ENCODE results near the gene ZW10.

The ZW10 gene

DNA sequence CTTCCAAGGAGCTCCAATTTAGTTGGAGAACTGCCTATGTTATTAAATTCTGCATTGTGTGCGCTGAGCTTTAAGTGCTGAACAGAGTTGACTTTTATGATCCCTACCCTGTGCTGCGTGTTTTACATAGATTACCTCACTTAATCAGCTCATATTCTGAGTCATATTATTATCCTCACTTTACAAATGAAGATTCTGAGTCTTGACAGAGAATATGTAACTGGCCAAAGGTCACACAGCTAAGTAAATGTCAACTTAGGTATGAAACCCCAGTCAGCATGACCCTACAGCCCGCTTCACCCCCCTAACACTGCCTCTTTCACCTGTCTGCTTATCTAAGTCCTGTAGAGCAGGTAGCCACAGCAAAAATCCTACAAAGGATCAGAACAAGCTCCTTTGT is 47.6 kb downstream of the ZW10 start:
- Histone ChIP-seq H3K4me1 (ENCODE audit: insufficient read depth, low read length) (no peaks in the 10 kb centered on the region), H3K27ac (ENCODE audit: low read length) (no peak overlapping the region), H3K79me2 (ENCODE audit: insufficient read depth, low read length) (no peaks in the 10 kb centered on the region), H4K20me1 (ENCODE audit: insufficient read depth, low read length) (no peaks in the 10 kb centered on the region), H2AFZ (ENCODE audit: low read depth, low read length) (no peak overlapping the region), H3K4me2 (ENCODE audit: insufficient read depth, low read length) (no peak overlapping the region), H3K9ac (ENCODE audit: low read depth, low read length) (no peak overlapping the region), H3K4me3 (ENCODE audit: low read depth in 1 of 2, low read length in 2 of 2) (no peak overlapping the region), H3K27me3 (ENCODE audit: insufficient read depth, low read length, poor library complexity) (no peaks in the 10 kb centered on the region), H3K9me3 (ENCODE audit: insufficient read depth, low read length, severe bottlenecking) (no peaks in the 10 kb centered on the region), H3K36me3 (ENCODE audit: insufficient read depth, low read length) (no peaks in the 10 kb centered on the region)
- ATAC-seq (ENCODE audit: insufficient read depth, low read depth) (no peak), DNase-seq (no peak)
- TF ChIP-seq, protein P1, sequence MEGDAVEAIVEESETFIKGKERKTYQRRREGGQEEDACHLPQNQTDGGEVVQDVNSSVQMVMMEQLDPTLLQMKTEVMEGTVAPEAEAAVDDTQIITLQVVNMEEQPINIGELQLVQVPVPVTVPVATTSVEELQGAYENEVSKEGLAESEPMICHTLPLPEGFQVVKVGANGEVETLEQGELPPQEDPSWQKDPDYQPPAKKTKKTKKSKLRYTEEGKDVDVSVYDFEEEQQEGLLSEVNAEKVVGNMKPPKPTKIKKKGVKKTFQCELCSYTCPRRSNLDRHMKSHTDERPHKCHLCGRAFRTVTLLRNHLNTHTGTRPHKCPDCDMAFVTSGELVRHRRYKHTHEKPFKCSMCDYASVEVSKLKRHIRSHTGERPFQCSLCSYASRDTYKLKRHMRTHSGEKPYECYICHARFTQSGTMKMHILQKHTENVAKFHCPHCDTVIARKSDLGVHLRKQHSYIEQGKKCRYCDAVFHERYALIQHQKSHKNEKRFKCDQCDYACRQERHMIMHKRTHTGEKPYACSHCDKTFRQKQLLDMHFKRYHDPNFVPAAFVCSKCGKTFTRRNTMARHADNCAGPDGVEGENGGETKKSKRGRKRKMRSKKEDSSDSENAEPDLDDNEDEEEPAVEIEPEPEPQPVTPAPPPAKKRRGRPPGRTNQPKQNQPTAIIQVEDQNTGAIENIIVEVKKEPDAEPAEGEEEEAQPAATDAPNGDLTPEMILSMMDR (IDR thresholded peaks at IDR 0.05; ENCODE audit: borderline replicate concordance, extremely low read depth, low read length, poor library complexity, severe bottlenecking) = no peak
- TF ChIP-seq EZH2 (IDR thresholded peaks at IDR 0.05; ENCODE audit: borderline replicate concordance, low read depth, low read length, severe bottlenecking) = no peak

DNA sequence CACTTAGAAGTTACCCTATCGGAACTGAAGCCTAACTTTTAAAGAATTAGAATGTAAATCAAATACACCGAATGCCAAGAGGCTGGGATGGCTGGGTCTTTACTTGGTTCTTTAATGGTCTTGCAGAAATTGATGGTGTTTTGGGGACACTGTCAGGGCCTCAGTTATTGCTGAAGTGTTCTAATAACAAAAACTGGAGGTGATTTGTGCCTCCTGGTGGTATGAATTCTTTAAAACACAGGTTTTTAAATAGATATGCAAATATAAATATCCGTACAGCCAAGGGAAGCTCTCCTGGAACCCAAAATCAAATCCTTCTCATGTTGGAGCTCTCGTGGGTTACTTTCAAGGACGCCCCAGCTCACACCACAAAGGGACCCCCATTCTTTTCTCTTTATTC is 48.1 kb downstream of the ZW10 start:
- no peak overlapping the region for H3K27ac ChIP-seq (ENCODE audit: low read length)
- no peak overlapping the region for H3K4me2 ChIP-seq (ENCODE audit: insufficient read depth, low read length)
- H3K79me2 ChIP-seq (ENCODE audit: insufficient read depth, low read length) = no peaks in the 10 kb centered on the region
- DNase-seq (no peak), ATAC-seq (ENCODE audit: insufficient read depth, low read depth) (no peak)
- H4K20me1 ChIP-seq (ENCODE audit: insufficient read depth, low read length) = no peaks in the 10 kb centered on the region
- no peaks in the 10 kb centered on the region for H3K27me3 ChIP-seq (ENCODE audit: insufficient read depth, low read length, poor library complexity)
- no peak overlapping the region for H3K4me3 ChIP-seq (ENCODE audit: low read depth in 1 of 2, low read length in 2 of 2)
- no peak overlapping the region for H2AFZ ChIP-seq (ENCODE audit: low read depth, low read length)
- no peak overlapping the region for H3K9ac ChIP-seq (ENCODE audit: low read depth, low read length)
- H3K4me1 ChIP-seq (ENCODE audit: insufficient read depth, low read length) = no peaks in the 10 kb centered on the region
- TF ChIP-seq EZH2 (IDR thresholded peaks at IDR 0.05; ENCODE audit: borderline replicate concordance, low read depth, low read length, severe bottlenecking) = no peak
- TF ChIP-seq, protein P1 (IDR thresholded peaks at IDR 0.05; ENCODE audit: borderline replicate concordance, extremely low read depth, low read length, poor library complexity, severe bottlenecking) = no peak
- H3K36me3 ChIP-seq (ENCODE audit: insufficient read depth, low read length) = no peaks in the 10 kb centered on the region
- H3K9me3 ChIP-seq (ENCODE audit: insufficient read depth, low read length, severe bottlenecking) = no peaks in the 10 kb centered on the region

DNA sequence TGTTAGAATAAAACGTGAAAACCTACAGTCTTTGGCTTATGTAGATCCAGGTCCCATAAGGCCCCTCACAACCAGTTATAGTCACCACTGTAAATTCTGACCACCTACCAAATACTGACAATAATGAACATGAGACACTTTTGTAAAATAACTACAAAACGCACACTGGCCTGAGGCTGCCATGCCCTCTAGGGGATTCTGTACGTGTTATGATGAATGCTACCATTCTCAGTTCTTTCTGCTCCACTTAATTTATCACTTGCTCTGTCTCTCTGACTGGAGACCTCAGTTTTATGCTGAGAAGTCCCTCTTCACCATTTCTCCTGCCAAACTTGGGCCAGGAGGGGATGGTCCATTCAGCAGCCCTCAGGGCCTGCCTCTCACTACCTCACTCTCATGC is 48.7 kb downstream of the ZW10 start:
- Histone ChIP-seq H4K20me1 (ENCODE audit: insufficient read depth, low read length) (no peaks in the 10 kb centered on the region), H3K79me2 (ENCODE audit: insufficient read depth, low read length) (no peaks in the 10 kb centered on the region), H3K9ac (ENCODE audit: low read depth, low read length) (no peak overlapping the region), H3K4me3 (ENCODE audit: low read depth in 1 of 2, low read length in 2 of 2) (no peak overlapping the region), H3K4me1 (ENCODE audit: insufficient read depth, low read length) (no peaks in the 10 kb centered on the region), H3K27ac (ENCODE audit: low read length) (no peak overlapping the region), H3K36me3 (ENCODE audit: insufficient read depth, low read length) (no peaks in the 10 kb centered on the region), H2AFZ (ENCODE audit: low read depth, low read length) (no peak overlapping the region), H3K27me3 (ENCODE audit: insufficient read depth, low read length, poor library complexity) (no peaks in the 10 kb centered on the region), H3K9me3 (ENCODE audit: insufficient read depth, low read length, severe bottlenecking) (no peaks in the 10 kb centered on the region), H3K4me2 (ENCODE audit: insufficient read depth, low read length) (no peak overlapping the region)
- no peak for DNase-seq
- no peak for ATAC-seq (ENCODE audit: insufficient read depth, low read depth)
- TF ChIP-seq, protein P1 (IDR thresholded peaks at IDR 0.05; ENCODE audit: borderline replicate concordance, extremely low read depth, low read length, poor library complexity, severe bottlenecking) = no peak
- TF ChIP-seq EZH2 (IDR thresholded peaks at IDR 0.05; ENCODE audit: borderline replicate concordance, low read depth, low read length, severe bottlenecking) = no peak

DNA sequence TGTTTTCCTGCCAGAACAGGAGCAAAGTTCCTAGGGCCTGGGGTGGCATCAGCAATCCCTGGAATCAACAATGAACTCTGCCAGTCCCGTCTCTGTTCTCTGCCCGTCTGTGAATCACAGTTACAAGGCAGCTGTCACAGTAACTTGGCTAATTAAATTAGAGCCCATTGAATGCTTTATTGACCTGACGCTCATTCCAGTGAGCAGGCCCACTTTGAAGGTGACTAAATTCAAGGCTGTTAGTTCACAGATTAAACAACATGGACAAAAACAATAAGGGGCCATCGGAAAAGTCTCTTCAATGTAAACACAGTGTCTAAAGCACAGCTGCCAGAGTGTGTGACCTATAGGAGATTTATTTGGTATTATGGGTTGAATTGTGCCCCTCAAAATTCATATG is 49.7 kb downstream of the ZW10 start:
- ATAC-seq (ENCODE audit: insufficient read depth, low read depth) (no peak), DNase-seq (no peak)
- Histone ChIP-seq H3K79me2 (ENCODE audit: insufficient read depth, low read length) (no peaks in the 10 kb centered on the region), H3K36me3 (ENCODE audit: insufficient read depth, low read length) (no peaks in the 10 kb centered on the region), H4K20me1 (ENCODE audit: insufficient read depth, low read length) (no peaks in the 10 kb centered on the region), H3K9ac (ENCODE audit: low read depth, low read length) (no peak overlapping the region), H3K27ac (ENCODE audit: low read length) (no peak overlapping the region), H2AFZ (ENCODE audit: low read depth, low read length) (no peak overlapping the region), H3K4me3 (ENCODE audit: low read depth in 1 of 2, low read length in 2 of 2) (no peak overlapping the region), H3K27me3 (ENCODE audit: insufficient read depth, low read length, poor library complexity) (no peaks in the 10 kb centered on the region), H3K4me1 (ENCODE audit: insufficient read depth, low read length) (no peaks in the 10 kb centered on the region), H3K4me2 (ENCODE audit: insufficient read depth, low read length) (no peak overlapping the region), H3K9me3 (ENCODE audit: insufficient read depth, low read length, severe bottlenecking) (no peaks in the 10 kb centered on the region)
- TF ChIP-seq EZH2 (IDR thresholded peaks at IDR 0.05; ENCODE audit: borderline replicate concordance, low read depth, low read length, severe bottlenecking) = no peak
- TF ChIP-seq, protein P1 (IDR thresholded peaks at IDR 0.05; ENCODE audit: borderline replicate concordance, extremely low read depth, low read length, poor library complexity, severe bottlenecking) = no peak

Measured in DND-41 (cell line).